K562 (cell line): ENCODE data around the gene BCAR3. TPM values are rescaled to one million over a fixed set of nuclear protein-coding genes. Genes with fewer than 3 reads are reported as not detected.
A peak's percentile ranks its signal among the peaks of the same experiment; 100 is the strongest.

Source experiments
- ATF2 ChIP-seq: sonication (generic); formaldehyde crosslinking; IDR thresholded peaks from 2 replicates; pipeline ENCODE4 v1.8.1; 2022; ENCODE audit warnings: missing genetic modification reagents
- CBFA2T2 ChIP-seq: fragments of 450-650 bp; conservative IDR thresholded peaks from 2 replicates; pipeline ENCODE4 v1.6.1; 2017; ENCODE audit warnings: mild to moderate bottlenecking
- CREB1 ChIP-seq, 2 experiments: sonication (generic) in 1 of 2; formaldehyde crosslinking in 1 of 2; IDR thresholded peaks; 2 replicates each; pipeline versions ENCODE4 v1.6.1 to v1.8.0; 2012 to 2022; ENCODE audit warnings: inconsistent platforms in 1 of 2, mild to moderate bottlenecking in 1 of 2, missing genetic modification reagents in 1 of 2, moderate library complexity in 1 of 2
- HMG20A ChIP-seq: fragments of 450-650 bp; formaldehyde crosslinking; conservative IDR thresholded peaks from 2 replicates; pipeline ENCODE4 v1.4.0; 2020; ENCODE audit warnings: mild to moderate bottlenecking, mixed read lengths
- POLR2B ChIP-seq: fragments of 450-650 bp; IDR thresholded peaks from 2 replicates; pipeline ENCODE4 v1.6.1; 2018; ENCODE audit warnings: low read depth; ENCODE audit not compliant: partially characterized antibody
- TAL1 ChIP-seq: fragments of 450-650 bp; IDR thresholded peaks from 2 replicates; pipeline ENCODE4 v1.6.1; 2016; ENCODE audit warnings: mild to moderate bottlenecking
- TEAD4 ChIP-seq, 2 experiments: sonication (generic) in 1 of 2; formaldehyde crosslinking in 1 of 2; IDR thresholded peaks; 2 replicates each; pipeline versions ENCODE4 v1.6.1 to v1.8.0; 2012 to 2022; ENCODE audit warnings: borderline replicate concordance in 1 of 2, inconsistent platforms in 1 of 2, low read length in 1 of 2, mild to moderate bottlenecking in 1 of 2, missing genetic modification reagents in 1 of 2
- U2AF1 ChIP-seq: fragments of 200-400 bp; formaldehyde crosslinking; optimal IDR thresholded peaks from 2 replicates; pipeline ENCODE3; 2017; ENCODE audit warnings: mild to moderate bottlenecking, low read depth, low read length, moderate library complexity
- ZFP36 ChIP-seq: fragments of 150-350 bp; IDR thresholded peaks from 2 replicates; pipeline ENCODE4 v1.6.1; 2018; ENCODE audit warnings: low read length, low read depth; ENCODE audit not compliant: partially characterized antibody
- ZNF318 ChIP-seq, 2 experiments: fragments of 450-650 bp; IDR thresholded peaks; 2 replicates each; pipeline ENCODE4 v1.6.1; 2016; ENCODE audit warnings: mild to moderate bottlenecking in 2 of 2, borderline replicate concordance in 1 of 2, low read depth in 1 of 2, moderate library complexity in 1 of 2
- ZNF324 ChIP-seq: fragments of 250-450 bp; sonication (Bioruptor Pico); IDR thresholded peaks from 2 replicates; pipeline ENCODE4 v1.4.0; 2020; ENCODE audit warnings: mild to moderate bottlenecking
- polyA plus RNA-seq, 8 experiments: library from polyadenylated mRNA; depleted of rRNA in 4 of 8; stranded (reverse) in 5 of 8; unstranded in 3 of 8; fragments of >200 nt; fragmentation: Nextera tagmentation in 2 of 8; fragmentation: Illumina TruSeq in 1 of 8; extraction: Ambion mirVana in 2 of 8; extraction: Trizol in 1 of 8; gene quantifications; 2 replicates each; pipeline versions ENCODE4 v1.2.1 to v1.2.3, GENCODE V29; 2011 to 2014; ENCODE audit warnings: inconsistent platforms in 1 of 8, missing spikeins in 1 of 8
- total RNA-seq, 7 experiments: library from RNA; depleted of rRNA in 6 of 7; stranded (reverse); fragments of >200 nt in 6 of 7; fragmentation: Illumina TruSeq in 2 of 7; extraction: Trizol in 2 of 7; gene quantifications; 2 replicates each; pipeline versions ENCODE4 v1.2.1 to v1.2.3, GENCODE V29; 2011 to 2021; ENCODE audit warnings: low replicate concordance in 1 of 7

BCAR3 gene
- total and polyA plus RNA-seq, 9 of the 15 experiments (the other 6 are each of a cell fraction or from before 2014, with no cell fraction given): 1.8 to 6.3 (median 3.8) TPM

- TF ChIP-seq ATF2 (CRISPR knock-in tag) (no peak), TAL1 (peak; percentile 35; the same call in 1 of the 2 replicates), ZNF324 (no peak), ZNF318 (IDR thresholded peaks at IDR 0.05; ENCODE audit: borderline replicate concordance in 1 of 2, low read depth in 1 of 2) (no peak), HMG20A (CRISPR knock-in tag) (no peak), U2AF1 (no peak), POLR2B (no peak), TEAD4 (IDR thresholded peaks at IDR 0.05; ENCODE audit: low read length) (peak; percentile 53; the same call in 1 of the 2 replicates), TEAD4 (CRISPR knock-in tag; IDR thresholded peaks at IDR 0.05; ENCODE audit: borderline replicate concordance) (no peak), CREB1 (IDR thresholded peaks at IDR 0.05) (no peak), CREB1 (CRISPR knock-in tag; IDR thresholded peaks at IDR 0.05) (no peak), CBFA2T2 (peak; percentile 40), ZFP36 (no peak)
Observed at GRCh38 chr1:93659822-93660503, 21.7 kb downstream of the BCAR3 start (continued).
